T1000 (cell line): Measurements from ENCODE around the gene ANKRD52.
"Not testable (repeated sequence)": the region's sequence is repeated elsewhere in the genome, so short reads cannot be mapped to it uniquely, and the experiment has no call there.

Experiments
- DNase-seq: peaks from one replicate; lab custom pipeline; 2025; ENCODE audit warnings: mixed read lengths; lab: John Stamatoyannopoulos, UW

The ANKRD52 gene

GRCh38 chr12:56272468-56272867 is 14.3 kb upstream of the ANKRD52 start:
- not testable (repeated sequence) for DNase-seq

- DNase-seq = no peak
Measured at GRCh38 chr12:56271031-56271430, 12.8 kb upstream of the ANKRD52 start.

GRCh38 chr12:56267443-56268071 is 9.4 kb upstream of the ANKRD52 start:
- DNase-seq = no peak

- DNase-seq = peak; percentile 80
Measured at GRCh38 chr12:56266693-56267442, 8.7 kb upstream of the ANKRD52 start, which contains the start of gene COQ10A. Gene COQ10A (plus strand): TSS chr12:56266942. CDS start chr12:56267119, 177 bp downstream.

GRCh38 chr12:56266068-56266692 is 8.0 kb upstream of the ANKRD52 start:
- not testable (repeated sequence) for DNase-seq

- DNase-seq = not testable (repeated sequence)
Measured at GRCh38 chr12:56262955-56263354, 4.8 kb upstream of the ANKRD52 start.

- peak; percentile 32 for DNase-seq
Measured at GRCh38 chr12:56261503-56262232, 3.5 kb upstream of the ANKRD52 start.

GRCh38 chr12:56260921-56261320 is 2.7 kb upstream of the ANKRD52 start:
- no peak for DNase-seq

- no peak for DNase-seq
Measured at GRCh38 chr12:56260380-56260779, 2.2 kb upstream of the ANKRD52 start.

GRCh38 chr12:56258820-56259183 is 618 bp upstream of the ANKRD52 start:
- DNase-seq = no peak

GRCh38 chr12:56257491-56258067 is 605 bp downstream of the ANKRD52 start:
- DNase-seq = no peak

- no peak for DNase-seq
Measured at GRCh38 chr12:56257071-56257470, 1.1 kb downstream of the ANKRD52 start.

- peak; percentile 83 for DNase-seq
Measured at GRCh38 chr12:56256326-56256960, 1.7 kb downstream of the ANKRD52 start.

GRCh38 chr12:56255671-56256070 is 2.5 kb downstream of the ANKRD52 start:
- no peak for DNase-seq

GRCh38 chr12:56253091-56253490 is 5.1 kb downstream of the ANKRD52 start:
- DNase-seq = no peak

GRCh38 chr12:56252649-56253048 is 5.5 kb downstream of the ANKRD52 start:
- DNase-seq = no peak

GRCh38 chr12:56248711-56249110 is 9.5 kb downstream of the ANKRD52 start:
- no peak for DNase-seq

GRCh38 chr12:56247923-56248322 is 10.3 kb downstream of the ANKRD52 start:
- no peak for DNase-seq

- DNase-seq = no peak
Measured at GRCh38 chr12:56244494-56244893, 13.7 kb downstream of the ANKRD52 start.

GRCh38 chr12:56243731-56244181 is 14.4 kb downstream of the ANKRD52 start:
- no peak for DNase-seq

- DNase-seq = no peak
Measured at GRCh38 chr12:56242986-56243385, 15.2 kb downstream of the ANKRD52 start.
